Measurements from ENCODE around the gene MCTP1.

DNA sequence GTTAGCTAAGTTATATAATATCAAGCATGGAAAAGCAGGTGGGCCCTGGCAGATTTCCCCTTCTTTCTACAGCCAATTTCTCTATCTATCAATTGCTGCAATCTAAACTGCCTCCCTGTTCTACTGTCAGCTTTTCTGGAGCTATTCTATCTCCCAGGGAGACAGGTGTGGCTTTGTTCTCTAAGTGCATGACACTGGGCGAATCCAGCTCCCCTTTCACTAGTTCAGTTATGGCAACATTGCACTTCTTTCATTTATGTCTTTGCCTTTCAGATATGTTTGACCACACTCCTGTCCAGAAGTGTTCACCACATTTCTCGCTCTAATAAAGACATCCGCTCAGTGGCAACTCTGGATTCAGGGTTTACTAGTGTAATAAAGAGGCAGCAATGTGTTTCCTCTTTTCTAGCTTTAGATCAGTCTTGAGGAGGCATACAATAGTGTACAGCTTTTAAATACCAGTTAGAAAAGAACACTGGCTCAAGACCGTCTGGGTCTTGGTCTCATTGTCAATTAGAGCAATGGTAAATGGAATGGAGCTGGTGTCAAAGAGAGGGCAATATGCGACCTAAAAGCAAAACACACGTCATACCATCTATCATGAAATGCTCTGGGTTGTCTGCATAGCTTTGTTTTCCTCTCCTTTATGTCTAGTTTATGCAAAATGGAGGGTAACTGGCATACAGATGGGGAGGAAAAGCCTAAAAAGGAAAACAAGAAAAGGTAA, 469.4 kb downstream of the MCTP1 start:
- TF ChIP-seq, protein P1, sequence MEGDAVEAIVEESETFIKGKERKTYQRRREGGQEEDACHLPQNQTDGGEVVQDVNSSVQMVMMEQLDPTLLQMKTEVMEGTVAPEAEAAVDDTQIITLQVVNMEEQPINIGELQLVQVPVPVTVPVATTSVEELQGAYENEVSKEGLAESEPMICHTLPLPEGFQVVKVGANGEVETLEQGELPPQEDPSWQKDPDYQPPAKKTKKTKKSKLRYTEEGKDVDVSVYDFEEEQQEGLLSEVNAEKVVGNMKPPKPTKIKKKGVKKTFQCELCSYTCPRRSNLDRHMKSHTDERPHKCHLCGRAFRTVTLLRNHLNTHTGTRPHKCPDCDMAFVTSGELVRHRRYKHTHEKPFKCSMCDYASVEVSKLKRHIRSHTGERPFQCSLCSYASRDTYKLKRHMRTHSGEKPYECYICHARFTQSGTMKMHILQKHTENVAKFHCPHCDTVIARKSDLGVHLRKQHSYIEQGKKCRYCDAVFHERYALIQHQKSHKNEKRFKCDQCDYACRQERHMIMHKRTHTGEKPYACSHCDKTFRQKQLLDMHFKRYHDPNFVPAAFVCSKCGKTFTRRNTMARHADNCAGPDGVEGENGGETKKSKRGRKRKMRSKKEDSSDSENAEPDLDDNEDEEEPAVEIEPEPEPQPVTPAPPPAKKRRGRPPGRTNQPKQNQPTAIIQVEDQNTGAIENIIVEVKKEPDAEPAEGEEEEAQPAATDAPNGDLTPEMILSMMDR (IDR thresholded peaks at IDR 0.05 in 4 of 5, conservative IDR thresholded peaks at IDR 0.05 in 1 of 5), result no peak
- TF ChIP-seq POLR2A (IDR thresholded peaks at IDR 0.05), result no peak
